ENCODE results near the gene ALDH1A3. TPM values are rescaled to one million over a fixed set of nuclear protein-coding genes. Genes with fewer than 3 reads are reported as not detected.
A peak's percentile ranks its signal among the peaks of the same experiment; 100 is the strongest.

ALDH1A3 gene
- total and polyA plus RNA-seq, 7 experiments from 2014 or later, result not detected

DNA sequence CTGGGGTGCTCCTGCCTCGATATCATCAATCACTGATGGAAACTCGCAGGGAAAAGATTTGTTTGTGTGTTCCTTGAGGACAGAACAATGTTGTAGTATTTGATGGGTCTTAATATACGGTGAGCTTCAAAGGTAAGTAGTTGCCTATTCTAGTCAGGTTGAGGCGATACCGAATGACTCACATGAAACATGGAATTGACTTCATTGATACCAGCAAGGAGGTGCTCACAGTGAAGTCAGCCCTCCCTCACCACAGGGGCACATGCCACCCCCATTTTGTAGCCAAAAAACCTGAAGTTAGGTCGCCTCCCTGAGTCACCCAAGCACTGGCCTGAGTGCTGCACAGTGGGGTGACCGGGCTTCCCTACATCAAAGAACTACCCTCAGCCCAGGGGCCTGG lies 3.7 kb upstream of the ALDH1A3 start:
- ChIA-PET POLR2A (no interaction called here), CTCF (interaction anchor here (2.8 kb wide), 1 partner anchor 249 kb away, joined by 8 read pairs; no protein-coding TSS in a partner anchor)
- ATAC-seq (no peak), DNase-seq (no peak)
- peaks cover 0 to 2% (median 0%) of the 10 kb centered on the region in 11 donors for H3K9me3 Mint-ChIP-seq
- H3K27ac Mint-ChIP-seq, result no peak overlapping the region
- H3K36me3 Mint-ChIP-seq, result no peaks in the 10 kb centered on the region
- H3K27me3 ChIP-seq (ENCODE audit: control insufficient read depth in 2 of 2, insufficient read depth in 2 of 2, low read length in 2 of 2), result peaks cover 0 to 6% of the 10 kb centered on the region in 2 donors
- H3K4me1 Mint-ChIP-seq, result peaks cover 0 to 15% (median 13%) of the 10 kb centered on the region in 7 donors
- no peaks in the 10 kb centered on the region for H3K36me3 ChIP-seq (ENCODE audit: control insufficient read depth in 2 of 3, insufficient read depth in 3 of 3, low read length in 3 of 3)
- H3K9me3 ChIP-seq (ENCODE audit: control insufficient read depth in 2 of 3, low read length in 3 of 3), result no peaks in the 10 kb centered on the region
- H3K4me3 ChIP-seq (ENCODE audit: low read length), result no peak overlapping the region
- intact Hi-C loops (cut with micrococcal nuclease), result no loop called here
- H3K27me3 Mint-ChIP-seq, result peaks cover 27 to 56% (median 40%) of the 10 kb centered on the region in 5 donors
- no peak overlapping the region for H3K4me3 Mint-ChIP-seq
- H3K4me1 ChIP-seq (ENCODE audit: control insufficient read depth in 2 of 2, insufficient read depth in 2 of 2, low read length in 2 of 2), result no peaks in the 10 kb centered on the region
- H3K27ac ChIP-seq (ENCODE audit: low read depth, low read length), result no peak overlapping the region

- H3K9me3 ChIP-seq (ENCODE audit: control insufficient read depth in 2 of 3, low read length in 3 of 3), result no peaks in the 10 kb centered on the region
- Mint-ChIP-seq H3K27ac (no peak overlapping the region), H3K9me3 (peaks cover 0 to 2% (median 0%) of the 10 kb centered on the region in 11 donors), H3K36me3 (no peaks in the 10 kb centered on the region), H3K4me1 (peaks cover 0 to 18% (median 14%) of the 10 kb centered on the region in 7 donors), H3K27me3 (peaks cover 43 to 71% (median 56%) of the 10 kb centered on the region in 5 donors), H3K4me3 (peak overlapping the region in 2 of 10 donors; percentile 29 to 59)
- no peaks in the 10 kb centered on the region for H3K36me3 ChIP-seq (ENCODE audit: control insufficient read depth in 2 of 3, insufficient read depth in 3 of 3, low read length in 3 of 3)
- POLR2A ChIA-PET, result no interaction called here
- intact Hi-C loops (cut with micrococcal nuclease), result no loop called here
- no peak overlapping the region for H3K4me3 ChIP-seq (ENCODE audit: low read length)
- no peaks in the 10 kb centered on the region for H3K4me1 ChIP-seq (ENCODE audit: control insufficient read depth in 2 of 2, insufficient read depth in 2 of 2, low read length in 2 of 2)
- DNase-seq (no peak), ATAC-seq (no peak)
- CTCF ChIA-PET, result no interaction called here
- H3K27me3 ChIP-seq (ENCODE audit: control insufficient read depth in 2 of 2, insufficient read depth in 2 of 2, low read length in 2 of 2), result peaks cover 0 to 6% of the 10 kb centered on the region in 2 donors
- no peak overlapping the region for H3K27ac ChIP-seq (ENCODE audit: low read depth, low read length)
Observed at GRCh38 chr15:100877551-100877950, 2.1 kb upstream of the ALDH1A3 start.

DNA sequence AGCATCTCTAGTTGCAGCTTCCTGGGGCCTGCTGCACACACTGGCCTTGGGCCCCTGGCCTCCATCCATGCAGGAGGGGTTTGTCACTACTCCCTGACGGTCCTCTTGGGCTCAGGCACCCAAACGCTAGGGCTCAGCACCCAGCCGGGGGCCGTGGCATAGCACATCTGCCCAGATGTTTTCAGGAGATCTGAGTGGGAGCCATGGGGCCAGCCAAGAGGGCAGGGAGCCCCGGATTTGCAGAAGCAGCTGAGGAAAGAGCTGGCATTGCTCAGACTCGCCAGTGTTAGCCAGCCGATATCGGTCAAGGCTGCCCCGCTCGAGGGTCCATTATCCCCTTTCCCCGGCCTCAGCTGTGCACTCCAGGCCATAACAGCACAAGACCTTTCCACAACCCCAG lies 1.5 kb upstream of the ALDH1A3 start:
- Mint-ChIP-seq H3K4me1 (peaks cover 0 to 18% (median 14%) of the 10 kb centered on the region in 7 donors), H3K27ac (no peak overlapping the region), H3K4me3 (peak overlapping the region; percentile 57 to 83 (median 69)), H3K36me3 (no peaks in the 10 kb centered on the region), H3K27me3 (peaks cover 49 to 76% (median 62%) of the 10 kb centered on the region in 5 donors), H3K9me3 (peaks cover 0 to 2% (median 0%) of the 10 kb centered on the region in 11 donors)
- Histone ChIP-seq H3K9me3 (ENCODE audit: control insufficient read depth in 2 of 3, low read length in 3 of 3) (no peaks in the 10 kb centered on the region), H3K4me3 (ENCODE audit: low read length) (no peak overlapping the region), H3K27me3 (ENCODE audit: control insufficient read depth in 2 of 2, insufficient read depth in 2 of 2, low read length in 2 of 2) (peaks cover 0 to 6% of the 10 kb centered on the region in 2 donors), H3K36me3 (ENCODE audit: control insufficient read depth in 2 of 3, insufficient read depth in 3 of 3, low read length in 3 of 3) (no peaks in the 10 kb centered on the region), H3K27ac (ENCODE audit: low read depth, low read length) (no peak overlapping the region), H3K4me1 (ENCODE audit: control insufficient read depth in 2 of 2, insufficient read depth in 2 of 2, low read length in 2 of 2) (no peaks in the 10 kb centered on the region)
- no peak for ATAC-seq
- ChIA-PET POLR2A (interaction anchor here (0.6 kb wide), 1 partner anchor 484 kb away, joined by 5 read pairs; no protein-coding TSS in a partner anchor), CTCF (no interaction called here)
- intact Hi-C loops (cut with micrococcal nuclease), result no loop called here
- DNase-seq, result no peak

DNA sequence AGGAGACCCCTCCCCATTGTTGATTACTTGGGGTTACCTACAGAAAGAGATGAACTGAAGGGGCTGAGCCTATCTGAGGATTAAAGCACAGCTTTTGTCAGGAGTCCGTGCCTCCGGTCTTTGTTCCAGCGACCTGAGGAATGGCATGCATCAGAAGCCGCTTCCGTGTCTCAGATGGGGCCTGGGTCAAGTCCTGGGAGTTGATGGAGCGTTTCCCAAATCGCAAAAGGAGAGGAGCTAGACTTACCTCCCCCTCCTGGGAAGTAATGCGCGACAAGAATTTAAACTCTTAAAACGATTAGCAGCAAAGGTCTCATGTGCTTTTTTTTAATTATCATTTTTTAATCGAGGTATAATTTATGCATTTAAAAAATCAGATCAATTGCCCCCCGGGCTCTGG lies 983 bp upstream of the ALDH1A3 start:
- no peaks in the 10 kb centered on the region for H3K36me3 ChIP-seq (ENCODE audit: control insufficient read depth in 2 of 3, insufficient read depth in 3 of 3, low read length in 3 of 3)
- Mint-ChIP-seq H3K27ac (no peak overlapping the region), H3K4me1 (peaks cover 0 to 18% (median 14%) of the 10 kb centered on the region in 7 donors), H3K27me3 (peaks cover 54 to 80% (median 67%) of the 10 kb centered on the region in 5 donors), H3K36me3 (no peaks in the 10 kb centered on the region), H3K9me3 (peaks cover 0 to 2% (median 0%) of the 10 kb centered on the region in 11 donors), H3K4me3 (peak overlapping the region; percentile 57 to 83 (median 69))
- DNase-seq (no peak), ATAC-seq (no peak)
- no peaks in the 10 kb centered on the region for H3K4me1 ChIP-seq (ENCODE audit: control insufficient read depth in 2 of 2, insufficient read depth in 2 of 2, low read length in 2 of 2)
- CTCF ChIA-PET, result no interaction called here
- no peak overlapping the region for H3K27ac ChIP-seq (ENCODE audit: low read depth, low read length)
- no peak overlapping the region for H3K4me3 ChIP-seq (ENCODE audit: low read length)
- POLR2A ChIA-PET, result interaction anchor here (0.6 kb wide), 1 partner anchor 483 kb away, joined by 5 read pairs; no protein-coding TSS in a partner anchor
- peaks cover 0 to 6% of the 10 kb centered on the region in 2 donors for H3K27me3 ChIP-seq (ENCODE audit: control insufficient read depth in 2 of 2, insufficient read depth in 2 of 2, low read length in 2 of 2)
- intact Hi-C loops (cut with micrococcal nuclease), result no loop called here
- no peaks in the 10 kb centered on the region for H3K9me3 ChIP-seq (ENCODE audit: control insufficient read depth in 2 of 3, low read length in 3 of 3)

DNA sequence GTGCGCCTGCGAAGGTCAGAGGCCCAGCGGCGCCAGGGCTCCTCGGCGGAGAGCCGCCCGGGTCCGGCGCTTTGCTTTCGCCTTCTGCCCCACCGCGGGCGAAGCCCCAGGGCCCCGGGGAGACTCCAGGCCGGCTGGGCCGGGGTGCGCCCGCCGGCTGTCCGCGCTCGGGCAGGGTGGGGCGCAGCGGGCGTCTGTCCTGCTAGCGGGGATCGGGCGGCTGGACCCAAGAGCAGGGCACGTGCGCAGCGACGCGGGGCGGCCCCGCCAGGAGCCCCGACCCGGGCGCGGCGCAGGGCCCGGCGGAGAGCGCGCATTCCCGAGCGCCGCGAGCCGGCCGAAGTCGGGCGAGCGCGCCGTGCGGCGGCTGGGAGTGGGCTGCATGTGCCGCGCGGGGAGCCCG lies 569 bp upstream of the ALDH1A3 start:
- Histone ChIP-seq H3K9me3 (ENCODE audit: control insufficient read depth in 2 of 3, low read length in 3 of 3) (no peaks in the 10 kb centered on the region), H3K27ac (ENCODE audit: low read depth, low read length) (no peak overlapping the region), H3K4me1 (ENCODE audit: control insufficient read depth in 2 of 2, insufficient read depth in 2 of 2, low read length in 2 of 2) (no peaks in the 10 kb centered on the region), H3K36me3 (ENCODE audit: control insufficient read depth in 2 of 3, insufficient read depth in 3 of 3, low read length in 3 of 3) (no peaks in the 10 kb centered on the region), H3K4me3 (ENCODE audit: low read length) (no peak overlapping the region), H3K27me3 (ENCODE audit: control insufficient read depth in 2 of 2, insufficient read depth in 2 of 2, low read length in 2 of 2) (peaks cover 0 to 6% of the 10 kb centered on the region in 2 donors)
- ATAC-seq, result peak; percentile 16
- Mint-ChIP-seq H3K9me3 (peaks cover 0 to 2% (median 0%) of the 10 kb centered on the region in 11 donors), H3K27ac (no peak overlapping the region), H3K4me1 (peaks cover 0 to 18% (median 14%) of the 10 kb centered on the region in 7 donors), H3K36me3 (no peaks in the 10 kb centered on the region), H3K27me3 (peaks cover 58 to 83% (median 71%) of the 10 kb centered on the region in 5 donors), H3K4me3 (peak overlapping the region in 4 of 10 donors; percentile 69 to 83 (median 76))
- peak in 1 of 9 donors; percentile 23 for DNase-seq
- CTCF ChIA-PET, result no interaction called here
- intact Hi-C loops (cut with micrococcal nuclease), result no loop called here
- POLR2A ChIA-PET, result interaction anchor here (0.6 kb wide), 1 partner anchor 483 kb away, joined by 5 read pairs; no protein-coding TSS in a partner anchor

DNA sequence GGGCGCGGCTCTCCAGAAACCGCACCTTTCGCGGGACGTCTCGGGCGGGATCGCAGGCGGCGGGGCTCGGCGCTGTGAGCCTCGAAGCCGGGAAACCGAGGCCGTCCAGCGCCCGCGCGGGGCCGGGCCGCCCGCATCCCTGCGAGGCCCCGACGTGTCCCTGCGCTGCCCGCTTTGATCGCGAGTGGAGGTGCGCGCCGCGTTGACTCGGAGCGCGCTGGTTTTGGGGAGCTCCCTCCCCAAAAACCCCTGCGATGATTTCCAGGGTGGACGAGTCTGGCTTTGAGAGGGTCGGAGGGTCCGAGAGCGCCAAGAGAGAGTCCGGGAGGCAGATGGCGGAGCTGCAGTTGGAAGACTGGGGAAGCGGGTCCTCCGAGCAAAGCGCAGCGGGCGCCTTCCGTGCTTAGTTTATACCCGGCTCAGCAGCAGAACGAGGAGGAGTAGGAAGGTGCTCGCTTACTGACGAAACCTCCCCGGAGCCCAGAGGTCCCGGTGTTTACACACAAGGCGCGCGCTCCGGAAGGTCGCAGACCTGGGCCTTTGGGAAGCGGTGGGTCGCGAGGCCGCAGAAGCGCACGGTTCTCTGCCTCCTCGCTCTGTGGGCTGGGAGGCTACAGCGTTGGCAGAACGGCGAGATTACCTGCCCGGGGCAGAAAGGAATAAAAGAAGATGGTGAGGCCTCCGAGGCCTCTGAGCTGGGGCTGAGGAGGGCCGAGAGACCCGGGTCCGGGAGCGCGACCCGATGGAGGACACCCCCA lies 687 bp downstream of the ALDH1A3 start:
- intact Hi-C loops (cut with micrococcal nuclease), result no loop called here
- DNase-seq, result no peak
- peaks cover 0 to 6% of the 10 kb centered on the region in 2 donors for H3K27me3 ChIP-seq (ENCODE audit: control insufficient read depth in 2 of 2, insufficient read depth in 2 of 2, low read length in 2 of 2)

More for the DNA sequence above, 687 bp downstream of the ALDH1A3 start:
- POLR2A ChIA-PET, result no interaction called here
- Histone ChIP-seq H3K4me3 (ENCODE audit: low read length) (no peak overlapping the region), H3K36me3 (ENCODE audit: control insufficient read depth in 2 of 3, insufficient read depth in 3 of 3, low read length in 3 of 3) (no peaks in the 10 kb centered on the region), H3K9me3 (ENCODE audit: control insufficient read depth in 2 of 3, low read length in 3 of 3) (no peaks in the 10 kb centered on the region), H3K27ac (ENCODE audit: low read depth, low read length) (no peak overlapping the region), H3K4me1 (ENCODE audit: control insufficient read depth in 2 of 2, insufficient read depth in 2 of 2, low read length in 2 of 2) (no peaks in the 10 kb centered on the region)
- Mint-ChIP-seq H3K9me3 (peaks cover 0 to 2% (median 0%) of the 10 kb centered on the region in 11 donors), H3K27ac (no peak overlapping the region), H3K4me1 (peaks cover 0 to 18% (median 14%) of the 10 kb centered on the region in 7 donors), H3K4me3 (peak overlapping the region in 8 of 10 donors; percentile 33 to 78 (median 60)), H3K36me3 (no peaks in the 10 kb centered on the region), H3K27me3 (peaks cover 71 to 83% (median 82%) of the 10 kb centered on the region in 5 donors)
- ATAC-seq, result no peak
- CTCF ChIA-PET, result no interaction called here

All from naive thymus-derived CD4-positive, alpha-beta T cell (primary cell).